Right atrium auricular region (tissue), 2 donors: ENCODE measurements around the gene ARRDC3. TPM values are rescaled to one million over a fixed set of nuclear protein-coding genes. Genes with fewer than 3 reads are reported as not detected.

Experiments
- DNase-seq: peaks from one replicate; pipeline ENCODE4 v3.0.0-alpha.2; 2019; ENCODE audit warnings: low spot score
- H3K27ac ChIP-seq, 2 donors: fragments of 200-600 bp; sonication (generic); 1 replicate in 1 of 2; 2 replicates in 1 of 2; pipeline ENCODE4 v1.5.1; 2016 to 2019
- H3K27me3 ChIP-seq, 2 donors: fragments of 200-600 bp; sonication (generic); one replicate each; pipeline versions ENCODE4 v1.5.1 to v1.6.0; 2017 to 2019
- H3K36me3 ChIP-seq: fragments of 200-600 bp; sonication (generic); one replicate; pipeline ENCODE4 v1.5.1; 2016
- H3K4me1 ChIP-seq, 2 donors: fragments of 200-600 bp; sonication (generic); one replicate each; pipeline versions ENCODE4 v1.5.1 to v1.6.0; 2017 to 2019
- H3K4me3 ChIP-seq, 2 donors: fragments of 200-600 bp; sonication (generic); 1 replicate in 1 of 2; 2 replicates in 1 of 2; pipeline ENCODE4 v1.5.1; 2017 to 2019; ENCODE audit warnings: mild to moderate bottlenecking in 1 of 2, moderate library complexity in 1 of 2
- H3K9me3 ChIP-seq, 2 donors: fragments of 200-600 bp; sonication (generic); one replicate each; pipeline ENCODE4 v1.5.1; 2019
- total RNA-seq, 2 donors: library from RNA; depleted of rRNA; stranded (reverse); fragments of >200 nt; gene quantifications; one replicate each; pipeline ENCODE4 v1.1.0, GENCODE V29; 2016
- TF ChIP-seq, protein P1 (sequence below), 2 donors: fragments of 200-600 bp; sonication (generic); IDR thresholded peaks; one replicate each; pipeline ENCODE4 v1.5.1; 2019; ENCODE audit warnings: antibody characterized with exemption in 2 of 2

ARRDC3 gene
- total RNA-seq, 2 donors from 2014 or later, result 11.2 to 15.2 TPM

DNA sequence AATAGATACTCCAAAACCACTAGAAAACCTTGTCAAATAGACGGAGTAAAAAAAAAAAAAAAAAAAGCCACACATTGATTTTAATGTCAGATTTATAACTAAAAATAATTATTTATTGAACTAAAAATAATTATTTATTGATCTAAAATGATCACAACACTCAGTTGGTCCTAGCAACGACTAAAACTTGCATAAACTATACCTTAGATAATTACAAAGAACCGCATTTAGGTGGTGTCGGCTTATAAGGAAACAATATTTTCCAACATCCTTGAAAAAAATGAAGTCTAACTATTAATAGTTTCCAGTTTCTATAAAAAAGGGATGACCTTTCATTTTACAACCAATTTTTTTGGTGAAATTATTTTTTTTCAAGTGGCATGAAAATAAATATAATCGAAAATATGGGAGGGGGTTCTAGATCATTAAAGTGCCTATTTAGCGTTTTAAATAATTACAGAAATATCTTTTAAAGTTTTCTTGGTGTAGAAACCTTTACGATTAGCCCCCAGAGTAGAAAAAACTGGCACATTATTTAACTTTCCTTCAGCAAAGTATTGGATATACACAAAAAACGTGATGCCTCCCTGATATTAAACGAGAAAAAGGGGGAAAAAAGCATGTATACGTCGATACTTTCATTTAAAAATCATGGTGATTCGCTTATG is 3.7 kb downstream of the ARRDC3 start:
- no peaks in the 10 kb centered on the region for H3K9me3 ChIP-seq
- peaks cover 0 to 31% of the 10 kb centered on the region in 2 donors for H3K4me1 ChIP-seq
- DNase-seq, result no peak

DNA sequence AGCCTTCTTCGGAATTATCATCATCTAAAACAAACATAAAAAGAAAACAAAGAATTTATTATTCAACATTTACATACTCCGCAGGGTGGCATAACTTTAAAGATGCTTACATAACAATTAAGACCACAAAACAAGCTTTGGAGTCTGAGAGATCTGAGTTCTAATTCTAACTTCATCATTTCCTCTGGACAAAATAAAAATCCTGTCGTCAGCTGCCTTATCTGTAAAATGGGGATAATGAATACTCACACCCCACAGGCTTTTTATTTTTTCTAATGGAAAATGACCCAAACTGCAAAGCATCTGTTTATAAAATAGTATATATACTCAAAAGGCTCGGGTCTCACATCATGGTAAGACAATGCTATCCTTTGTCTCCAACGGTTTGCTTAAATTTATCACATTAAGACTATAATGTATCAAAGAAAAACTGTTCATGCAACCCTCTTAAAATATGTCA is 4.3 kb downstream of the ARRDC3 start:
- TF ChIP-seq, protein P1, sequence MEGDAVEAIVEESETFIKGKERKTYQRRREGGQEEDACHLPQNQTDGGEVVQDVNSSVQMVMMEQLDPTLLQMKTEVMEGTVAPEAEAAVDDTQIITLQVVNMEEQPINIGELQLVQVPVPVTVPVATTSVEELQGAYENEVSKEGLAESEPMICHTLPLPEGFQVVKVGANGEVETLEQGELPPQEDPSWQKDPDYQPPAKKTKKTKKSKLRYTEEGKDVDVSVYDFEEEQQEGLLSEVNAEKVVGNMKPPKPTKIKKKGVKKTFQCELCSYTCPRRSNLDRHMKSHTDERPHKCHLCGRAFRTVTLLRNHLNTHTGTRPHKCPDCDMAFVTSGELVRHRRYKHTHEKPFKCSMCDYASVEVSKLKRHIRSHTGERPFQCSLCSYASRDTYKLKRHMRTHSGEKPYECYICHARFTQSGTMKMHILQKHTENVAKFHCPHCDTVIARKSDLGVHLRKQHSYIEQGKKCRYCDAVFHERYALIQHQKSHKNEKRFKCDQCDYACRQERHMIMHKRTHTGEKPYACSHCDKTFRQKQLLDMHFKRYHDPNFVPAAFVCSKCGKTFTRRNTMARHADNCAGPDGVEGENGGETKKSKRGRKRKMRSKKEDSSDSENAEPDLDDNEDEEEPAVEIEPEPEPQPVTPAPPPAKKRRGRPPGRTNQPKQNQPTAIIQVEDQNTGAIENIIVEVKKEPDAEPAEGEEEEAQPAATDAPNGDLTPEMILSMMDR (IDR thresholded peaks at IDR 0.05), result no peak
- no peak for DNase-seq
- H3K4me3 ChIP-seq, result peak overlapping the region; percentile 66 to 73
- H3K9me3 ChIP-seq, result no peaks in the 10 kb centered on the region
- peaks cover 0 to 25% of the 10 kb centered on the region in 2 donors for H3K4me1 ChIP-seq
- peak overlapping the region; percentile 99 for H3K27ac ChIP-seq
- H3K27me3 ChIP-seq, result no peaks in the 10 kb centered on the region
- H3K36me3 ChIP-seq, result peaks cover 26% of the 10 kb centered on the region

More for the DNA sequence above, 3.7 kb downstream of the ARRDC3 start:
- H3K36me3 ChIP-seq, result peaks cover 20% of the 10 kb centered on the region
- H3K27ac ChIP-seq, result peak overlapping the region; percentile 99
- H3K27me3 ChIP-seq, result no peaks in the 10 kb centered on the region
- TF ChIP-seq, protein P1 (IDR thresholded peaks at IDR 0.05), result no peak
- H3K4me3 ChIP-seq, result peak overlapping the region; percentile 66 to 73

GRCh38 chr5:91374893-91375520 is 8.1 kb downstream of the ARRDC3 start:
- TF ChIP-seq, protein P1 (IDR thresholded peaks at IDR 0.05), result no peak
- no peaks in the 10 kb centered on the region for H3K9me3 ChIP-seq
- H3K27ac ChIP-seq, result peak overlapping the region; percentile 23 to 47
- no peak for DNase-seq
- H3K36me3 ChIP-seq, result peaks cover 62% of the 10 kb centered on the region
- H3K4me3 ChIP-seq, result no peak overlapping the region
- peaks cover 0 to 42% of the 10 kb centered on the region in 2 donors for H3K4me1 ChIP-seq
- H3K27me3 ChIP-seq, result no peaks in the 10 kb centered on the region

GRCh38 chr5:91373600-91373999 is 9.5 kb downstream of the ARRDC3 start:
- Histone ChIP-seq H3K27ac (peak overlapping the region in 1 of 2 donors; percentile 29), H3K27me3 (no peaks in the 10 kb centered on the region), H3K9me3 (no peaks in the 10 kb centered on the region), H3K4me1 (peaks cover 0 to 51% of the 10 kb centered on the region in 2 donors), H3K36me3 (peaks cover 73% of the 10 kb centered on the region), H3K4me3 (no peak overlapping the region)
- TF ChIP-seq, protein P1 (IDR thresholded peaks at IDR 0.05), result no peak
- DNase-seq, result no peak

DNA sequence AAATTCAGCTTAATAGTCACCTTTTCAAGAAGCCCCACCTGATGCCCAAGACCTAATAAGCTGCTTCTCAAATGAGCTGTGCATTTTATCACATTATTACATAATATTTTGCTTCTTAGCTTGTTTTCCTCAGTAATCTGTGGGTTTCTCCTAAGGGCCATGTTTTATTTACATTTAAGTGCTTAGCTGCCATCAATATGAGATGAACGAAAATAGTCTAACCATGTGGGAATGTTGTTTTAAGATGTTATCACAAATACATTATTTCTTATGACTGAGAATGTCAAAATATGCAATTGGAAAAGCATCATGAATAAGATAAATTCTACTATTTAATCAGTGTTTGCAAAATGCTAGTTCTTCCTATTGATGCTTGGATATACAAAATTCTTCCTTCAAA is 10.1 kb downstream of the ARRDC3 start:
- H3K36me3 ChIP-seq, result peaks cover 75% of the 10 kb centered on the region
- H3K9me3 ChIP-seq, result no peaks in the 10 kb centered on the region
- H3K4me3 ChIP-seq, result no peak overlapping the region
- H3K4me1 ChIP-seq, result peaks cover 0 to 45% of the 10 kb centered on the region in 2 donors
- H3K27me3 ChIP-seq, result no peaks in the 10 kb centered on the region
- TF ChIP-seq, protein P1 (IDR thresholded peaks at IDR 0.05), result no peak
- no peak for DNase-seq
- H3K27ac ChIP-seq, result peak overlapping the region in 1 of 2 donors; percentile 29
